ENCODE results near the gene WRAP73.

The WRAP73 gene

DNA sequence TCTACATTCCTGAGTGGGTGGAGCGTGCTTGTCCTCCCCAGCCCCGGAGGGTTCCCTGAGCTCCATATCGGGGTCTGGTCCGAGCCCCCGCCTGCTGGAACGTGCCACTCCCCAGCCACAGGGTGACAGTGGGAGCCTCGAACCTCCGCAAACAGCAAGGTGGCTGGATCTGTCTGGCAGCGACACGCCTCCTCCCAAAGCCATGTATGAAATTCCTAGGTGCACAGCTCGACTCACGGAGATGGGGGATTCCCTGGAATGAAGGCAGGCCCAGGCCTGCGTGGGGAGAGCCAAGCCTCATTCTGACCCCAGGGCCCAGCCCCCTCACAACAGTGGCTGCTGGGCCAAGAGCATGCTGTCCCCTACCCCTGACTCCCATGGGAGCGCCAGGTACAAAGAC lies 35.3 kb upstream of the WRAP73 start:
- H3K36me3 ChIP-seq = no peaks in the 10 kb centered on the region
- no peaks in the 10 kb centered on the region for H3K9me3 ChIP-seq
- H3K27ac ChIP-seq = no peak overlapping the region
- peaks cover 5% of the 10 kb centered on the region for H3K27me3 ChIP-seq
- H3K4me1 ChIP-seq (ENCODE audit: control insufficient read depth in 1 of 2, insufficient read depth in 1 of 2, low read depth in 1 of 2, low read length in 1 of 2) = peaks cover 9 to 18% of the 10 kb centered on the region in 2 experiments
- H3K4me3 ChIP-seq (ENCODE audit: low read depth in 1 of 2, low read length in 1 of 2) = no peak overlapping the region
- TF ChIP-seq, protein P1, sequence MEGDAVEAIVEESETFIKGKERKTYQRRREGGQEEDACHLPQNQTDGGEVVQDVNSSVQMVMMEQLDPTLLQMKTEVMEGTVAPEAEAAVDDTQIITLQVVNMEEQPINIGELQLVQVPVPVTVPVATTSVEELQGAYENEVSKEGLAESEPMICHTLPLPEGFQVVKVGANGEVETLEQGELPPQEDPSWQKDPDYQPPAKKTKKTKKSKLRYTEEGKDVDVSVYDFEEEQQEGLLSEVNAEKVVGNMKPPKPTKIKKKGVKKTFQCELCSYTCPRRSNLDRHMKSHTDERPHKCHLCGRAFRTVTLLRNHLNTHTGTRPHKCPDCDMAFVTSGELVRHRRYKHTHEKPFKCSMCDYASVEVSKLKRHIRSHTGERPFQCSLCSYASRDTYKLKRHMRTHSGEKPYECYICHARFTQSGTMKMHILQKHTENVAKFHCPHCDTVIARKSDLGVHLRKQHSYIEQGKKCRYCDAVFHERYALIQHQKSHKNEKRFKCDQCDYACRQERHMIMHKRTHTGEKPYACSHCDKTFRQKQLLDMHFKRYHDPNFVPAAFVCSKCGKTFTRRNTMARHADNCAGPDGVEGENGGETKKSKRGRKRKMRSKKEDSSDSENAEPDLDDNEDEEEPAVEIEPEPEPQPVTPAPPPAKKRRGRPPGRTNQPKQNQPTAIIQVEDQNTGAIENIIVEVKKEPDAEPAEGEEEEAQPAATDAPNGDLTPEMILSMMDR (IDR thresholded peaks at IDR 0.05) = no peak

GRCh38 chr1:3683992-3684391 lies 34.1 kb upstream of the WRAP73 start:
- Histone ChIP-seq H3K9me3 (no peaks in the 10 kb centered on the region), H3K36me3 (no peaks in the 10 kb centered on the region), H3K27me3 (no peaks in the 10 kb centered on the region), H3K4me3 (ENCODE audit: low read depth in 1 of 2, low read length in 1 of 2) (peak overlapping the region; percentile 31 to 35), H3K4me1 (ENCODE audit: control insufficient read depth in 1 of 2, insufficient read depth in 1 of 2, low read depth in 1 of 2, low read length in 1 of 2) (peaks cover 21 to 25% of the 10 kb centered on the region in 2 experiments), H3K27ac (no peak overlapping the region)
- TF ChIP-seq, protein P1 (IDR thresholded peaks at IDR 0.05) = no peak

DNA sequence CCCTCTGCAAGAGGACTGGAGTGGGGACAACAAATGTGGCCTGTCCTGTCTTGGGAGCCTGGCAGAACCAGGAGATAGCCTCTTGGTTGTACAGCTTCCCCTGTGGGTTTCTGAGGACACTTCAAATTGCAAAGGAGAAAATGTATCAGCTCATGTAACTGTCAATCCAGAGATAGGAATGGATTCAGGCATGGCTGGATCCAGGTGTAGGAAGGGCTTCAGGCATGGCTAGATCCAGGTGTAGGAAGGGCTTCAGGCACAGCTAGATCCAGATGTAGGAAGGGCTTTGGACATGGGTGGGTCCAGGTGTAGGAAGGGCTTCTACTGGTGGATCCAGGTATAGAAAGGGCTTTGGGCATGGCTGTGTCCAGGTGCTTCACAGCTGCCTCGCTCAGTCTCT lies 33.3 kb upstream of the WRAP73 start:
- Histone ChIP-seq H3K9me3 (no peaks in the 10 kb centered on the region), H3K27me3 (no peaks in the 10 kb centered on the region), H3K27ac (no peak overlapping the region), H3K4me3 (ENCODE audit: low read depth in 1 of 2, low read length in 1 of 2) (no peak overlapping the region), H3K4me1 (ENCODE audit: control insufficient read depth in 1 of 2, insufficient read depth in 1 of 2, low read depth in 1 of 2, low read length in 1 of 2) (peaks cover 29 to 33% of the 10 kb centered on the region in 2 experiments), H3K36me3 (no peaks in the 10 kb centered on the region)
- TF ChIP-seq, protein P1 (IDR thresholded peaks at IDR 0.05) = no peak

GRCh38 chr1:3681898-3682806 lies 32.2 kb upstream of the WRAP73 start:
- Histone ChIP-seq H3K27me3 (no peaks in the 10 kb centered on the region), H3K4me1 (ENCODE audit: control insufficient read depth in 1 of 2, insufficient read depth in 1 of 2, low read depth in 1 of 2, low read length in 1 of 2) (peaks cover 39 to 44% of the 10 kb centered on the region in 2 experiments), H3K27ac (no peak overlapping the region), H3K9me3 (no peaks in the 10 kb centered on the region), H3K4me3 (ENCODE audit: low read depth in 1 of 2, low read length in 1 of 2) (no peak overlapping the region), H3K36me3 (no peaks in the 10 kb centered on the region)
- TF ChIP-seq, protein P1 (IDR thresholded peaks at IDR 0.05) = no peak

GRCh38 chr1:3681231-3681897 lies 31.5 kb upstream of the WRAP73 start:
- H3K36me3 ChIP-seq = no peaks in the 10 kb centered on the region
- no peak overlapping the region for H3K4me3 ChIP-seq (ENCODE audit: low read depth in 1 of 2, low read length in 1 of 2)
- H3K27me3 ChIP-seq = no peaks in the 10 kb centered on the region
- TF ChIP-seq, protein P1 (IDR thresholded peaks at IDR 0.05) = no peak
- peaks cover 47 to 52% of the 10 kb centered on the region in 2 experiments for H3K4me1 ChIP-seq (ENCODE audit: control insufficient read depth in 1 of 2, insufficient read depth in 1 of 2, low read depth in 1 of 2, low read length in 1 of 2)
- H3K9me3 ChIP-seq = no peaks in the 10 kb centered on the region
- H3K27ac ChIP-seq = no peak overlapping the region

All from neutrophil (primary cell).